Neural crest cell (in vitro differentiated cells): Measurements from ENCODE around the gene TMEM132A. TPM values are rescaled to one million over a fixed set of nuclear protein-coding genes. Genes with fewer than 3 reads are reported as not detected.
"Not testable (repeated sequence)": the region's sequence is repeated elsewhere in the genome, so short reads cannot be mapped to it uniquely, and the experiment has no call there.

Source experiments
- DNase-seq: peaks from one replicate; pipeline ENCODE4 v3.0.0; 2021; ENCODE audit warnings: low read depth, mixed read lengths, low spot score
- H3K27ac Mint-ChIP-seq: one replicate; pipeline ENCODE4 v1.8.0; 2021; ENCODE audit warnings: mild to moderate bottlenecking, mixed read lengths; ENCODE audit not compliant: unreplicated experiment
- H3K27me3 Mint-ChIP-seq: 2 replicates; pipeline ENCODE4 v1.8.0; 2021; ENCODE audit warnings: low read depth, mild to moderate bottlenecking, mixed read lengths
- H3K36me3 Mint-ChIP-seq: 2 replicates; pipeline ENCODE4 v1.8.0; 2021; ENCODE audit warnings: low read depth, mild to moderate bottlenecking, mixed read lengths
- H3K4me1 Mint-ChIP-seq: 2 replicates; pipeline ENCODE4 v1.8.0; 2021; ENCODE audit warnings: mixed read lengths
- H3K4me3 Mint-ChIP-seq: one replicate; pipeline ENCODE4 v1.8.0; 2021; ENCODE audit warnings: mild to moderate bottlenecking, mixed read lengths
- H3K9me3 Mint-ChIP-seq: 2 replicates; pipeline ENCODE4 v1.8.0; 2021; ENCODE audit warnings: mixed read lengths
- CTCF ChIP-seq: fragments of 200-600 bp; sonication (generic); conservative IDR thresholded peaks from 2 replicates; pipeline ENCODE4 v1.5.0; 2021; ENCODE audit warnings: antibody characterized with exemption, mild to moderate bottlenecking
- total RNA-seq: library from RNA; stranded (reverse); gene quantifications from 2 replicates; pipeline ENCODE4 v1.2.1, GENCODE V29; 2021

TMEM132A gene
- total RNA-seq, 1 donor from 2014 or later, result 216 TPM

GRCh38 chr11:60972182-60973030 is 48.1 kb downstream of the TMEM132A start:
- H3K4me3 Mint-ChIP-seq, result no peak overlapping the region
- H3K27me3 Mint-ChIP-seq, result no peaks in the 10 kb centered on the region
- no peak overlapping the region for H3K27ac Mint-ChIP-seq
- peaks cover 27% of the 10 kb centered on the region for H3K4me1 Mint-ChIP-seq
- peaks cover 5% of the 10 kb centered on the region for H3K36me3 Mint-ChIP-seq
- no peak for DNase-seq
- no peak for TF ChIP-seq CTCF
- H3K9me3 Mint-ChIP-seq, result peaks cover 9% of the 10 kb centered on the region

GRCh38 chr11:60973699-60974098 is 49.4 kb downstream of the TMEM132A start:
- no peak for TF ChIP-seq CTCF
- Mint-ChIP-seq H3K4me3 (no peak overlapping the region), H3K36me3 (peaks cover 4% of the 10 kb centered on the region), H3K4me1 (peaks cover 27% of the 10 kb centered on the region), H3K9me3 (peaks cover 2% of the 10 kb centered on the region), H3K27me3 (no peaks in the 10 kb centered on the region), H3K27ac (no peak overlapping the region)
- no peak for DNase-seq

- not testable (repeated sequence) for H3K36me3 Mint-ChIP-seq, H3K27me3 Mint-ChIP-seq, H3K4me3 Mint-ChIP-seq, DNase-seq, H3K9me3 Mint-ChIP-seq
- H3K27ac Mint-ChIP-seq, result peak overlapping the region; percentile 99
- H3K4me1 Mint-ChIP-seq, result peaks cover 27% of the 10 kb centered on the region
These were observed 50.1 kb downstream of the TMEM132A start for GRCh38 chr11:60974316-60974715.

- TF ChIP-seq CTCF, result no peak
- peak overlapping the region; percentile 99 for H3K27ac Mint-ChIP-seq
- DNase-seq, result peak; percentile 45
- H3K27me3 Mint-ChIP-seq, result no peaks in the 10 kb centered on the region
- peaks cover 27% of the 10 kb centered on the region for H3K4me1 Mint-ChIP-seq
- no peaks in the 10 kb centered on the region for H3K36me3 Mint-ChIP-seq
- H3K9me3 Mint-ChIP-seq, result peaks cover 2% of the 10 kb centered on the region
- H3K4me3 Mint-ChIP-seq, result no peak overlapping the region
These were observed 50.5 kb downstream of the TMEM132A start for GRCh38 chr11:60974726-60975125.

GRCh38 chr11:60977224-60977623 is 53.0 kb downstream of the TMEM132A start:
- Mint-ChIP-seq H3K36me3 (no peaks in the 10 kb centered on the region), H3K27ac (no peak overlapping the region), H3K4me3 (no peak overlapping the region), H3K4me1 (peaks cover 27% of the 10 kb centered on the region), H3K9me3 (no peaks in the 10 kb centered on the region), H3K27me3 (no peaks in the 10 kb centered on the region)
- no peak for DNase-seq
- no peak for TF ChIP-seq CTCF

- no peak overlapping the region for H3K27ac Mint-ChIP-seq
These were observed 53.6 kb downstream of the TMEM132A start for GRCh38 chr11:60977836-60978235.

More at GRCh38 chr11:60977836-60978235, 53.6 kb downstream of the TMEM132A start:
- no peak overlapping the region for H3K4me3 Mint-ChIP-seq
- no peak for TF ChIP-seq CTCF
- peaks cover 27% of the 10 kb centered on the region for H3K4me1 Mint-ChIP-seq
- no peaks in the 10 kb centered on the region for H3K27me3 Mint-ChIP-seq
- H3K9me3 Mint-ChIP-seq, result no peaks in the 10 kb centered on the region
- H3K36me3 Mint-ChIP-seq, result no peaks in the 10 kb centered on the region
- DNase-seq, result no peak
